ENCODE results near the gene ARHGAP26. TPM values are rescaled to one million over a fixed set of nuclear protein-coding genes. Genes with fewer than 3 reads are reported as not detected.

ARHGAP26 gene
- total and polyA plus RNA-seq, 2 donors (not counting 3 experiments of a cell fraction or from before 2014, with no cell fraction given) = 3.1 to 16.2 TPM

DNA sequence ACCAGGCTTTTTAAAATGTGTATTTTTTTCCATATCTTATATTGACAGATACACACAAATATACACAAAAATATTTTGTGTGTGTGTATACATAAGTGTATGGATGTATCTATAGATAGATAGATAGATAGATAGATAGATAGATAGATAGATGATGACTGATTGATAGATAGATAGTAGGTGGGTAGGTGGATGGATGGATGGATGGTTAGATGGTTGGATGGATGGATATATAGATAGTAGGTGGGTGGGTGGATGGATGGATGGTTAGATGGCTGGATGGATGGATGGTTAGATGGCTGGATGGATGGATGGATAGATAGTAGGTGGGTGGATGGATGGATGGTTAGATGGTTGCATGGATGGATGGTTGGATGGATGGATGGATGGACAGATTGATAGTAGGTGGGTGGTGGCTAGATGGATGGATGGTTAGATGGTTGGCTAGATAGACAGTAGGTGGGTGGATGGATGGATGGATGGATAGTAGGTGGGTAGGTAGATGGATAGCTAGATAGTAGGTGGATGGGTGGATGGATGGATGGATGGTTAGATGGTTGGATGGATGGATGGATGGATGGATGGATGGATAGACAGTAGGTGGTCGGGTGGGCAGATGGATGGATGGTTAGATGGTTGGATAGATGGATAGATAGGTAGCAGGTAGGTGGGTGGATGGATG lies 477.1 kb downstream of the ARHGAP26 start:
- CTCF ChIA-PET = no interaction called here
- H3K4me1 ChIP-seq (ENCODE audit: control insufficient read depth, extremely low read depth, insufficient read depth, low read length) = peaks cover 23% of the 10 kb centered on the region
- intact Hi-C loops (cut with micrococcal nuclease) = no loop called here

More for the DNA sequence above, 477.1 kb downstream of the ARHGAP26 start:
- no peaks in the 10 kb centered on the region for H3K9me3 ChIP-seq (replicated peaks; ENCODE audit: control insufficient read depth, insufficient read depth, low read length)
- no peaks in the 10 kb centered on the region for H3K27me3 ChIP-seq (ENCODE audit: control insufficient read depth in 2 of 2, insufficient read depth in 2 of 2, low read length in 2 of 2)
- H3K4me2 ChIP-seq (ENCODE audit: insufficient read depth, low read length) = no peak overlapping the region
- POLR2A ChIA-PET = no interaction called here
- no peak overlapping the region for H3K4me3 ChIP-seq (replicated peaks in 1 of 3; ENCODE audit: insufficient read depth in 1 of 3, low read depth in 1 of 3, low read length in 3 of 3)
- no peak overlapping the region for H3K27ac ChIP-seq (ENCODE audit: insufficient read depth, low read depth, low read length)
- H3K79me2 ChIP-seq (ENCODE audit: control insufficient read depth, insufficient read depth, low read length) = no peaks in the 10 kb centered on the region
- DNase-seq (ENCODE audit: low read depth, low spot score) (no peak), FAIRE-seq (no peak)
- no TSS peak for BruUV-seq (replicated peaks)
- H3K36me3 ChIP-seq (ENCODE audit: control insufficient read depth in 2 of 2, extremely low read depth in 1 of 2, insufficient read depth in 2 of 2, low read length in 2 of 2) = no peaks in the 10 kb centered on the region
- TF ChIP-seq MYC (IDR thresholded peaks at IDR 0.05; ENCODE audit: low read depth, low read length) (no peak), FOS (IDR thresholded peaks at IDR 0.05; ENCODE audit: borderline replicate concordance, insufficient read depth, low read length) (no peak), POLR2A (IDR thresholded peaks at IDR 0.05; ENCODE audit: low read depth, low read length) (no peak), POLR2AphosphoS5 (IDR thresholded peaks at IDR 0.05; ENCODE audit: insufficient read depth, low read depth, low read length) (no peak), EZH2 (IDR thresholded peaks at IDR 0.05; ENCODE audit: borderline replicate concordance, low read depth, low read length, severe bottlenecking) (no peak), JUN (IDR thresholded peaks at IDR 0.05; ENCODE audit: borderline replicate concordance, insufficient read depth, insufficient read length, low read depth) (no peak), GATA2 (IDR thresholded peaks at IDR 0.05; ENCODE audit: insufficient read depth, insufficient read length, low read depth, low read length) (no peak)
- TF ChIP-seq, protein P1, sequence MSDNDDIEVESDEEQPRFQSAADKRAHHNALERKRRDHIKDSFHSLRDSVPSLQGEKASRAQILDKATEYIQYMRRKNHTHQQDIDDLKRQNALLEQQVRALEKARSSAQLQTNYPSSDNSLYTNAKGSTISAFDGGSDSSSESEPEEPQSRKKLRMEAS (IDR thresholded peaks at IDR 0.05; ENCODE audit: insufficient read depth, insufficient read length) = no peak
- TF ChIP-seq, protein P2, sequence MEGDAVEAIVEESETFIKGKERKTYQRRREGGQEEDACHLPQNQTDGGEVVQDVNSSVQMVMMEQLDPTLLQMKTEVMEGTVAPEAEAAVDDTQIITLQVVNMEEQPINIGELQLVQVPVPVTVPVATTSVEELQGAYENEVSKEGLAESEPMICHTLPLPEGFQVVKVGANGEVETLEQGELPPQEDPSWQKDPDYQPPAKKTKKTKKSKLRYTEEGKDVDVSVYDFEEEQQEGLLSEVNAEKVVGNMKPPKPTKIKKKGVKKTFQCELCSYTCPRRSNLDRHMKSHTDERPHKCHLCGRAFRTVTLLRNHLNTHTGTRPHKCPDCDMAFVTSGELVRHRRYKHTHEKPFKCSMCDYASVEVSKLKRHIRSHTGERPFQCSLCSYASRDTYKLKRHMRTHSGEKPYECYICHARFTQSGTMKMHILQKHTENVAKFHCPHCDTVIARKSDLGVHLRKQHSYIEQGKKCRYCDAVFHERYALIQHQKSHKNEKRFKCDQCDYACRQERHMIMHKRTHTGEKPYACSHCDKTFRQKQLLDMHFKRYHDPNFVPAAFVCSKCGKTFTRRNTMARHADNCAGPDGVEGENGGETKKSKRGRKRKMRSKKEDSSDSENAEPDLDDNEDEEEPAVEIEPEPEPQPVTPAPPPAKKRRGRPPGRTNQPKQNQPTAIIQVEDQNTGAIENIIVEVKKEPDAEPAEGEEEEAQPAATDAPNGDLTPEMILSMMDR (IDR thresholded peaks at IDR 0.05; ENCODE audit: extremely low read depth in 1 of 2, insufficient read depth in 1 of 2, low read depth in 1 of 2, low read length in 2 of 2) = no peak
- dilution Hi-C loops (cut with MboI; ENCODE audit: extremely low pct_ligation_motif_present, low sequenced_read_pairs) = no loop called here
- H3K9ac ChIP-seq (replicated peaks; ENCODE audit: extremely low read depth, insufficient read depth, low read length) = no peak overlapping the region
- no peaks in the 10 kb centered on the region for H3K9me1 ChIP-seq (replicated peaks; ENCODE audit: control insufficient read depth, extremely low read depth, insufficient read depth, low read length)
- no peaks in the 10 kb centered on the region for H4K20me1 ChIP-seq (replicated peaks; ENCODE audit: control insufficient read depth, extremely low read depth, insufficient read depth, low read length)
- H2AFZ ChIP-seq (ENCODE audit: low read depth, low read length) = no peak overlapping the region
